ENCODE results near the gene PLEKHD1. TPM values are rescaled to one million over a fixed set of nuclear protein-coding genes. Genes with fewer than 3 reads are reported as not detected.
A peak's percentile ranks its signal among the peaks of the same experiment; 100 is the strongest.

PLEKHD1 gene
- total RNA-seq, 6 experiments from 2014 or later = 0.04 TPM; not detected in 5

- intact Hi-C loops (cut with DNase I) = no loop called here
- 13% methylated on average over 3 of the region's 54 CpGs for WGBS (ENCODE audit: insufficient coverage, low coverage, low lambda C conversion rate, missing lambda C conversion rate)
- TF ChIP-seq POLR2A (IDR thresholded peaks at IDR 0.05) (no peak), CTCF (IDR thresholded peaks at IDR 0.05) (no peak)
- Histone ChIP-seq H3K4me1 (peaks cover 0 to 14% (median 7%) of the 10 kb centered on the region in 4 donors), H3K4me3 (peak overlapping the region; percentile 9 to 21 (median 14)), H3K27ac (no peak overlapping the region), H3K9me3 (no peaks in the 10 kb centered on the region), H3K36me3 (no peaks in the 10 kb centered on the region), H3K27me3 (peaks cover 0 to 11% of the 10 kb centered on the region in 2 donors)
- DNase-seq (peak in 1 of 3 donors; percentile 31), ATAC-seq (peak; percentile 42 to 62 (median 52))
These were observed 624 bp upstream of the PLEKHD1 start for GRCh38 chr14:69483765-69484443.

- Histone ChIP-seq H3K27me3 (peaks cover 0 to 11% of the 10 kb centered on the region in 2 donors), H3K4me3 (no peak overlapping the region)
These were observed 760 bp downstream of the PLEKHD1 start for GRCh38 chr14:69485315-69485660.

GRCh38 chr14:69485701-69486100 is 1.2 kb downstream of the PLEKHD1 start:
- WGBS (ENCODE audit: insufficient coverage, low coverage, low lambda C conversion rate, missing lambda C conversion rate) = 80% methylated on average over 1 of the region's 6 CpGs
- no peak for TF ChIP-seq CTCF (IDR thresholded peaks at IDR 0.05)
- Histone ChIP-seq H3K4me3 (no peak overlapping the region), H3K36me3 (no peaks in the 10 kb centered on the region), H3K27me3 (peaks cover 0 to 11% of the 10 kb centered on the region in 2 donors), H3K9me3 (no peaks in the 10 kb centered on the region), H3K4me1 (peaks cover 0 to 14% (median 7%) of the 10 kb centered on the region in 4 donors), H3K27ac (no peak overlapping the region)
- intact Hi-C loops (cut with DNase I) = no loop called here
- DNase-seq (peak in 1 of 3 donors; percentile 34), ATAC-seq (no peak)

More at GRCh38 chr14:69485315-69485660, 760 bp downstream of the PLEKHD1 start:
- 25% methylated on average over 4 of the region's 11 CpGs for WGBS (ENCODE audit: insufficient coverage, low coverage, low lambda C conversion rate, missing lambda C conversion rate)
- H3K9me3 ChIP-seq = no peaks in the 10 kb centered on the region
- no peak overlapping the region for H3K27ac ChIP-seq
- intact Hi-C loops (cut with DNase I) = no loop called here
- no peaks in the 10 kb centered on the region for H3K36me3 ChIP-seq
- no peak for TF ChIP-seq CTCF (IDR thresholded peaks at IDR 0.05)
- ATAC-seq = no peak
- DNase-seq = peak in 1 of 3 donors; percentile 14
- peaks cover 0 to 14% (median 7%) of the 10 kb centered on the region in 4 donors for H3K4me1 ChIP-seq

DNA sequence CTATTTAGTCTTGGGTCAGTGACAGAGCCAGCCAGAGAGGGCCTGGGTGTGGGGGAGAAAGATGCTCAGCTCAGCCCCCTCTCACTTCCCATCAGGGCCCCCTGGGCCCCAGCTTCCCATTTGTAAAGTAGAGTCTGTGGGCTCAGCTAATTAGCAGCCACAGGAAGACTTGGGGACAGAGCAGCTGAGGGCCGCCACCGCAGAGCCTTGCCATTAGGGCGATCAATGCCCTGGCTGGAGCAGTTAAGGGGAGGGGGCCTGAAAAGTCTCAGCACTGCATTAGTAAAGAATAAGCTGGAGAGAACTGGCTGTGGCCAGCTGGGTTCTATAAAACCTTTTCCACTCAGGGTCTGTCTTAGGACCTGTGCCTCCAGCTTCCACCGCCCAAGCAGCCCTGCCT is 2.7 kb downstream of the PLEKHD1 start:
- TF ChIP-seq CTCF (IDR thresholded peaks at IDR 0.05) = no peak
- TF ChIP-seq POLR2A (IDR thresholded peaks at IDR 0.05) = no peak
- intact Hi-C loops (cut with DNase I) = no loop called here
- Histone ChIP-seq H3K4me1 (peaks cover 0 to 14% (median 7%) of the 10 kb centered on the region in 4 donors), H3K27ac (no peak overlapping the region), H3K4me3 (no peak overlapping the region), H3K27me3 (peaks cover 0 to 11% of the 10 kb centered on the region in 2 donors), H3K9me3 (no peaks in the 10 kb centered on the region), H3K36me3 (no peaks in the 10 kb centered on the region)
- DNase-seq (peak in 1 of 3 donors; percentile 12), ATAC-seq (no peak)
- WGBS (ENCODE audit: insufficient coverage, low coverage, low lambda C conversion rate, missing lambda C conversion rate) = 78% methylated on average over 3 of the region's 4 CpGs

Measured in right lobe of liver (tissue), 6 donors.